SU-DHL-6 (cell line): ENCODE measurements around the gene RAD51B.

ENCODE experiments used
- H2AFZ ChIP-seq: fragments of 200-600 bp; sonication (generic); 2 replicates; pipeline ENCODE4 v1.6.1; 2014; ENCODE audit warnings: low read depth, mild to moderate bottlenecking, moderate library complexity, mixed read lengths, antibody characterized with exemption, low read length; ENCODE audit not compliant: severe bottlenecking
- H3F3A ChIP-seq: fragments of 200-600 bp; shearing (Covaris generic); 2 replicates; pipeline ENCODE4 v1.6.0; 2016; ENCODE audit warnings: antibody characterized with exemption, mild to moderate bottlenecking; ENCODE audit not compliant: insufficient read depth
- H3K27ac ChIP-seq: fragments of 200-600 bp; sonication (generic); 2 replicates; pipeline ENCODE4 v1.5.1; 2016; ENCODE audit warnings: low read depth, mild to moderate bottlenecking, low read length, moderate library complexity, mixed read lengths
- H3K27me3 ChIP-seq: fragments of 200-600 bp; sonication (generic), shearing (Covaris generic); 2 replicates; pipeline ENCODE4 v1.6.0; 2014; ENCODE audit warnings: mild to moderate bottlenecking, low read length
- H3K36me3 ChIP-seq: fragments of 200-600 bp; sonication (generic); 2 replicates; pipeline ENCODE4 v1.6.1; 2014; ENCODE audit warnings: mild to moderate bottlenecking, low read length, mixed read lengths
- H3K4me2 ChIP-seq: fragments of 300-600, 200-600 bp; shearing (Covaris generic), sonication (generic); 2 replicates; pipeline ENCODE4 v1.6.0; 2014; ENCODE audit warnings: low read length, low read depth, mild to moderate bottlenecking; ENCODE audit not compliant: poor library complexity, severe bottlenecking
- H3K4me3 ChIP-seq: fragments of 200-600 bp; sonication (generic); 2 replicates; pipeline ENCODE4 v1.5.1; 2014; ENCODE audit warnings: antibody characterized with exemption, low read length, mild to moderate bottlenecking, mixed read lengths; ENCODE audit not compliant: insufficient read depth, poor library complexity, severe bottlenecking
- H3K79me2 ChIP-seq: fragments of 200-600 bp; sonication (generic); 2 replicates; pipeline ENCODE4 v1.6.1; 2014; ENCODE audit warnings: mild to moderate bottlenecking, low read length, moderate library complexity; ENCODE audit not compliant: insufficient read depth
- H3K9ac ChIP-seq: fragments of 200-600 bp; sonication (generic); 2 replicates; pipeline ENCODE4 v1.7.0; 2014; ENCODE audit warnings: mild to moderate bottlenecking, low read length
- H3K9me2 ChIP-seq: fragments of 200-600 bp; sonication (generic); replicated peaks from 2 replicates; pipeline ENCODE4 v1.6.1; 2014; ENCODE audit warnings: low read length; ENCODE audit not compliant: insufficient read depth
- H3K9me3 ChIP-seq: fragments of 200-600 bp; sonication (generic); 2 replicates; pipeline ENCODE4 v1.6.1; 2014; ENCODE audit warnings: low read length, mixed read lengths; ENCODE audit not compliant: insufficient read depth
- H4K20me1 ChIP-seq: fragments of 200-600 bp; sonication (generic); 2 replicates; pipeline ENCODE4 v1.6.1; 2014; ENCODE audit warnings: low read depth, mild to moderate bottlenecking, antibody characterized with exemption, low read length, moderate library complexity, mixed read lengths
- EZH2phosphoT487 ChIP-seq: fragments of 200-600 bp; sonication (generic), shearing (Covaris generic); conservative IDR thresholded peaks from 2 replicates; pipeline ENCODE4 v1.6.1; 2018; ENCODE audit warnings: mild to moderate bottlenecking, antibody characterized with exemption, low read length, moderate library complexity, mixed read lengths
- TF ChIP-seq, protein P1 (sequence below): fragments of 200-600 bp; sonication (generic); IDR thresholded peaks from one replicate; pipeline ENCODE4 v1.5.1; 2017; ENCODE audit warnings: antibody characterized with exemption, mild to moderate bottlenecking, low read length, moderate library complexity; ENCODE audit not compliant: insufficient read depth, poor library complexity, severe bottlenecking

Gene RAD51B

DNA sequence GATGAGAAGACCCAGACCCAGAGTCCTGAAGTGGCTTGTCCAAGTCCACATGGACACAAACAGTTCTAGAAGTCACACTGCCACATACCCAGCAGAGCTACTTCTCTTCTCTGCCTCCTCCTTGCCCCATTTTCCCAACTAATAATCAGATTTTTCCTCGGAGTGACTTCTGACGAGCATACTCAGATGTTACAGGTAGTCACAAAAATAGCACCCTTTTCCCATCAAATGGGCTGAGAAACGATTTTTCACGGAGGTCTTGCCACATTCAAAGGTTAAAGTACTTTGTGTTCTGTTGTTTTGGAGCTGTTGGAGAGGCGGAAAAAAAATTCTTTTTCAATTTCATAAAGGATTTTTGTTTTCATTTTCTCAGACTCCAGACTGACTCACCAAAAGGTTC lies 740.4 kb downstream of the RAD51B start:
- Histone ChIP-seq H3K4me2 (no peak overlapping the region), H3K27me3 (no peaks in the 10 kb centered on the region), H2AFZ (no peak overlapping the region), H3F3A (no peaks in the 10 kb centered on the region), H3K4me3 (no peak overlapping the region), H4K20me1 (no peaks in the 10 kb centered on the region), H3K9ac (no peak overlapping the region), H3K9me3 (no peaks in the 10 kb centered on the region), H3K9me2 (no peaks in the 10 kb centered on the region), H3K79me2 (no peaks in the 10 kb centered on the region), H3K27ac (no peak overlapping the region), H3K36me3 (no peaks in the 10 kb centered on the region)
- TF ChIP-seq, protein P1, sequence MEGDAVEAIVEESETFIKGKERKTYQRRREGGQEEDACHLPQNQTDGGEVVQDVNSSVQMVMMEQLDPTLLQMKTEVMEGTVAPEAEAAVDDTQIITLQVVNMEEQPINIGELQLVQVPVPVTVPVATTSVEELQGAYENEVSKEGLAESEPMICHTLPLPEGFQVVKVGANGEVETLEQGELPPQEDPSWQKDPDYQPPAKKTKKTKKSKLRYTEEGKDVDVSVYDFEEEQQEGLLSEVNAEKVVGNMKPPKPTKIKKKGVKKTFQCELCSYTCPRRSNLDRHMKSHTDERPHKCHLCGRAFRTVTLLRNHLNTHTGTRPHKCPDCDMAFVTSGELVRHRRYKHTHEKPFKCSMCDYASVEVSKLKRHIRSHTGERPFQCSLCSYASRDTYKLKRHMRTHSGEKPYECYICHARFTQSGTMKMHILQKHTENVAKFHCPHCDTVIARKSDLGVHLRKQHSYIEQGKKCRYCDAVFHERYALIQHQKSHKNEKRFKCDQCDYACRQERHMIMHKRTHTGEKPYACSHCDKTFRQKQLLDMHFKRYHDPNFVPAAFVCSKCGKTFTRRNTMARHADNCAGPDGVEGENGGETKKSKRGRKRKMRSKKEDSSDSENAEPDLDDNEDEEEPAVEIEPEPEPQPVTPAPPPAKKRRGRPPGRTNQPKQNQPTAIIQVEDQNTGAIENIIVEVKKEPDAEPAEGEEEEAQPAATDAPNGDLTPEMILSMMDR: no peak
- TF ChIP-seq EZH2phosphoT487: no peak

GRCh38 chr14:68561531-68562007 lies 742.0 kb downstream of the RAD51B start:
- Histone ChIP-seq H4K20me1 (no peaks in the 10 kb centered on the region), H3K27me3 (no peaks in the 10 kb centered on the region), H3K4me2 (no peak overlapping the region), H3K36me3 (no peaks in the 10 kb centered on the region), H3K4me3 (no peak overlapping the region), H3K9me2 (no peaks in the 10 kb centered on the region), H2AFZ (no peak overlapping the region), H3F3A (no peaks in the 10 kb centered on the region), H3K79me2 (no peaks in the 10 kb centered on the region), H3K27ac (no peak overlapping the region), H3K9ac (no peak overlapping the region), H3K9me3 (no peaks in the 10 kb centered on the region)
- TF ChIP-seq EZH2phosphoT487: no peak
- TF ChIP-seq, protein P1: no peak

DNA sequence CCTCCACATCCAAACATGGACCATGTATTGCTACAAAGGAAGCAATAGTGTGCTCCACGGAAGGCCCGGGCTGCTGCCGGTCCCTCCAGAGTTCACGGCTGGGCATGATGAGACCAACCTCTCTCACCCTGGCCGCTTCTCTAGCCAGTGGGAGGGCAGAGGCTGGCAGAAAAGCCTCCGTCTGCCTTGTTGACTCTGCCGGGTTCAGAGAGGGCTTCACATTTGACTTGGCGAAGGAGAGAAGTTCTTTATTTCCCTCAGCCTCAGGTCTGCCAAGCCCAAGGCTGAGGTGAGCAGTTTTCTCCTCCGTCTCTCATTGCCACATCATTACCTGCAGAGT lies 743.3 kb downstream of the RAD51B start:
- no peaks in the 10 kb centered on the region for H4K20me1 ChIP-seq
- no peaks in the 10 kb centered on the region for H3K79me2 ChIP-seq
- H3K4me3 ChIP-seq: no peak overlapping the region
- H3K27me3 ChIP-seq: no peaks in the 10 kb centered on the region
- TF ChIP-seq, protein P1: no peak
- TF ChIP-seq EZH2phosphoT487: no peak
- H3K9me2 ChIP-seq: no peaks in the 10 kb centered on the region
- no peak overlapping the region for H3K9ac ChIP-seq
- H3K4me2 ChIP-seq: no peak overlapping the region
- H3K27ac ChIP-seq: no peak overlapping the region
- H3F3A ChIP-seq: no peaks in the 10 kb centered on the region
- H2AFZ ChIP-seq: no peak overlapping the region
- no peaks in the 10 kb centered on the region for H3K36me3 ChIP-seq
- H3K9me3 ChIP-seq: no peaks in the 10 kb centered on the region
